Heart left ventricle (tissue), 16 donors: Measurements from ENCODE around the gene EIPR1. TPM values are rescaled to one million over a fixed set of nuclear protein-coding genes. Genes with fewer than 3 reads are reported as not detected.
A peak's percentile ranks its signal among the peaks of the same experiment; 100 is the strongest.

Experiments
- ATAC-seq, 4 donors: fragments of 200-7000 bp; cut with Tn5 transposase; one replicate each; pipeline ENCODE4 v1.9.1; 2020 to 2022; ENCODE audit warnings: moderate library complexity in 4 of 4, mild to moderate bottlenecking in 3 of 4, moderate number of reproducible peaks in 1 of 4
- DNase-seq, 5 donors: peaks; one replicate each; pipeline ENCODE4 v3.0.0-alpha.2; 2020
- H3K27ac ChIP-seq, 12 donors: fragments of 200-600 bp; sonication (generic) in 4 of 12; one replicate each; pipeline versions ENCODE4 v1.5.0 to v1.8.0; 2016 to 2022; ENCODE audit warnings: mild to moderate bottlenecking in 2 of 12
- H3K27me3 ChIP-seq, 9 donors: fragments of 200-600 bp; sonication (generic) in 2 of 9; one replicate each; pipeline versions ENCODE4 v1.5.1 to v1.8.0; 2016 to 2022; ENCODE audit warnings: mild to moderate bottlenecking in 3 of 9
- H3K36me3 ChIP-seq, 9 donors: fragments of 200-600 bp; sonication (generic) in 2 of 9; one replicate each; pipeline versions ENCODE4 v1.5.0 to v1.8.0; 2018 to 2022; ENCODE audit warnings: mild to moderate bottlenecking in 2 of 9
- H3K4me1 ChIP-seq, 12 donors: fragments of 200-600 bp; sonication (generic) in 4 of 12; one replicate each; pipeline versions ENCODE4 v1.5.0 to v1.8.0; 2016 to 2022; ENCODE audit warnings: mild to moderate bottlenecking in 3 of 12
- H3K4me3 ChIP-seq, 12 donors: fragments of 200-600 bp; sonication (generic) in 4 of 12; one replicate each; pipeline versions ENCODE4 v1.5.0 to v1.8.0; 2017 to 2022; ENCODE audit warnings: mild to moderate bottlenecking in 9 of 12, moderate library complexity in 4 of 12
- H3K9me3 ChIP-seq, 12 donors: fragments of 200-600 bp; sonication (generic) in 4 of 12; one replicate each; pipeline versions ENCODE4 v1.5.0 to v1.8.0; 2016 to 2022; ENCODE audit warnings: mild to moderate bottlenecking in 1 of 12
- CTCF ChIP-seq, 12 donors: fragments of 200-600 bp; sonication (generic) in 4 of 12; IDR thresholded peaks; one replicate each; pipeline versions ENCODE4 v1.5.0 to v1.8.0; 2018 to 2022; ENCODE audit warnings: antibody characterized with exemption in 12 of 12, mild to moderate bottlenecking in 5 of 12
- POLR2A ChIP-seq, 2 donors: fragments of 450-650 bp; IDR thresholded peaks; one replicate each; pipeline ENCODE4 v1.6.1; 2017; ENCODE audit warnings: antibody characterized with exemption in 2 of 2, mild to moderate bottlenecking in 2 of 2, moderate library complexity in 2 of 2
- WGBS, 4 donors: extraction: QIAGEN DNeasy Blood & Tissue Kit in 2 of 4; methylation state at CpG; one replicate each; pipeline versions ENCODE4 v1.1.5 to v1.1.7; 2013 to 2018; 5-methylcytosine and 5-hydroxymethylcytosine counted together
- intact Hi-C, 10 donors: fragments of 100-400 bp; cut with DNase I; formaldehyde crosslinking; loops; one replicate each; pipeline versions ENCODE4 v1.11.1 to v1.14.2; 2022
- polyA plus RNA-seq, 2 donors: library from polyadenylated mRNA; stranded (reverse); fragments of 200-250 nt; gene quantifications; one replicate each; pipeline ENCODE4 v1.2.3, GENCODE V29; 2013
- total RNA-seq, 9 donors: library from RNA; depleted of rRNA in 2 of 9; stranded (reverse); fragments of >200 nt in 2 of 9; fragmentation: NEBNext Ultra II Directional in 3 of 9; extraction: Animal tissue kit (Norgen Biotek cat#: 25700) in 3 of 9; gene quantifications; one replicate each; pipeline versions ENCODE4 v1.1.0 to v1.2.4, GENCODE V29; 2016 to 2023
- donor health status: ischemic (EF 13 %, LVEDD 7.1; RV severe dilation, severe dysfunction).
- donor health status: healthy with polysubstance abuse.
- donor health status: DM: no; HTN: yes; CAD: no.
- donor health status: DM: no; HTN: no; CAD: no.
- donor health status: ischemic (EF 25% LVEDD 6.9; RV normal size, moderate dysfunction).
- donor health status: ischemic (EF 25% LVEDD 5.7; RV mildly dilated, moderate dysfunction).
- donor health status: healthy.
- donor health status: DM: yes; HTN: yes; CAD: no.
- donor health status: ischemic (EF 35%, LVEDD 5.7; RV mildly dilated, moderate dysfunction).
- donor health status: nonischemic (EF 11% LVEDD 7.7; RV severe dilation, severe dysfunction).
- donor health status: DM: yes; HTN: yes; CAD: no.
- donor health status: PGD.
- donor health status: ischemic (EF 29% LVEDD 5.4; RV normal size, mild dysfunction).
- donor health status: nonischemic (EF 23%, LVEDD 6.1; RV moderate dilation, normal function).

EIPR1 gene
- total and polyA plus RNA-seq, 11 donors: 7.9 to 26.1 (median 13.3) TPM

- H3K27me3 ChIP-seq: no peaks in the 10 kb centered on the region
- ATAC-seq (no peak), DNase-seq (no peak)
- no peak overlapping the region for H3K27ac ChIP-seq
- no peak for TF ChIP-seq CTCF (IDR thresholded peaks at IDR 0.05)
- no peak for TF ChIP-seq POLR2A (IDR thresholded peaks at IDR 0.05)
- no peak overlapping the region for H3K4me3 ChIP-seq
- intact Hi-C loops: no loop called here
- H3K36me3 ChIP-seq: no peaks in the 10 kb centered on the region
- H3K9me3 ChIP-seq: no peaks in the 10 kb centered on the region
- 92 to 96% (median 94%) methylated on average over 6 of the region's 6 CpGs for WGBS, 4 donors
- H3K4me1 ChIP-seq: no peaks in the 10 kb centered on the region
Measured at GRCh38 chr2:3141696-3142095, 235.9 kb downstream of the EIPR1 start.

- Histone ChIP-seq H3K36me3 (no peaks in the 10 kb centered on the region), H3K27me3 (no peaks in the 10 kb centered on the region), H3K9me3 (peaks cover 0 to 5% (median 0%) of the 10 kb centered on the region in 12 donors), H3K4me1 (no peaks in the 10 kb centered on the region), H3K4me3 (no peak overlapping the region), H3K27ac (no peak overlapping the region)
- DNase-seq (peak in 1 of 5 donors; percentile 11), ATAC-seq (no peak)
- intact Hi-C loops: no loop called here
- no peak for TF ChIP-seq POLR2A (IDR thresholded peaks at IDR 0.05)
- TF ChIP-seq CTCF (IDR thresholded peaks at IDR 0.05): no peak
- WGBS, 4 donors: 69 to 76% (median 73%) methylated on average over 7 of the region's 7 CpGs
Measured at GRCh38 chr2:3139906-3140305, 237.7 kb downstream of the EIPR1 start.

Other genes starting within 250 kb of the EIPR1 start
- gene TRAPPC12, start 1.9 kb upstream of the EIPR1 start, total RNA-seq: 100 to 1,000 TPM in 2 of 9 donors, 10 to 100 TPM in 7; 72.3 to 111 (median 88.2) TPM
- gene TRAPPC12, start 1.9 kb upstream of the EIPR1 start, polyA plus RNA-seq: 100 to 1,000 TPM in 1 of 2 donors, 10 to 100 TPM in 1; 70.3 to 142 TPM
- 100 to 1,000 TPM in 8 of 9 donors, 10 to 100 TPM in 1; 94.6 to 200 (median 172) TPM for gene ADI1, start 141.7 kb upstream of the EIPR1 start, total RNA-seq
- gene ADI1, start 141.7 kb upstream of the EIPR1 start, polyA plus RNA-seq: 100 to 1,000 TPM in 1 of 2 donors, 10 to 100 TPM in 1; 69.2 to 139 TPM
- 10 to 100 TPM; 18.3 to 23.6 (median 20.0) TPM for gene RNASEH1, start 180.5 kb upstream of the EIPR1 start, total RNA-seq
- gene RNASEH1, start 180.5 kb upstream of the EIPR1 start, polyA plus RNA-seq: 10 to 100 TPM; 12.8 to 31.4 TPM
- gene RPS7, start 197.4 kb upstream of the EIPR1 start, total RNA-seq: 1,000 to 10,000 TPM in 1 of 9 donors, 100 to 1,000 TPM in 8; 407 to 1,112 (median 628) TPM
- 1,000 to 10,000 TPM; 1,474 to 1,813 TPM for gene RPS7, start 197.4 kb upstream of the EIPR1 start, polyA plus RNA-seq
- gene COLEC11, start 217.3 kb upstream of the EIPR1 start, total RNA-seq: 1 to 10 TPM; 2.3 to 9.9 (median 2.9) TPM
- 10 to 100 TPM in 1 of 2 donors, 1 to 10 TPM in 1; 8.8 to 12.5 TPM for gene COLEC11, start 217.3 kb upstream of the EIPR1 start, polyA plus RNA-seq